ENCODE results near the gene COX8A.
"Not testable (repeated sequence)": the region's sequence is repeated elsewhere in the genome, so short reads cannot be mapped to it uniquely, and the experiment has no call there.

COX8A gene

GRCh38 chr11:63970902-63971301 lies 3.5 kb upstream of the COX8A start:
- DNase-seq (ENCODE audit: low spot score), result no peak

GRCh38 chr11:63973912-63974258 lies 535 bp upstream of the COX8A start:
- not testable (repeated sequence) for DNase-seq (ENCODE audit: low spot score)

- no peak for DNase-seq (ENCODE audit: low spot score)
Observed at GRCh38 chr11:63978551-63979239, 4.3 kb downstream of the COX8A start.

GRCh38 chr11:63979426-63979825 lies 5.0 kb downstream of the COX8A start:
- no peak for DNase-seq (ENCODE audit: low spot score)

- no peak for DNase-seq (ENCODE audit: low spot score)
Observed at GRCh38 chr11:63985812-63986155, 11.4 kb downstream of the COX8A start.

GRCh38 chr11:63986156-63986931 lies 11.9 kb downstream of the COX8A start, which contains the start of gene OTUB1:
Gene OTUB1, plus strand, starts transcription at chr11:63986438. Its CDS starts 19 bp downstream, at chr11:63986457.
- peak; percentile 83 for DNase-seq (ENCODE audit: low spot score)

- DNase-seq (ENCODE audit: low spot score), result no peak
Observed at GRCh38 chr11:63986932-63987513, 12.6 kb downstream of the COX8A start.

GRCh38 chr11:63991558-63991957 lies 17.1 kb downstream of the COX8A start:
- no peak for DNase-seq (ENCODE audit: low spot score)

GRCh38 chr11:63993100-63993499 lies 18.7 kb downstream of the COX8A start:
- no peak for DNase-seq (ENCODE audit: low spot score)

- no peak for DNase-seq (ENCODE audit: low spot score)
Observed at GRCh38 chr11:63993993-63994392, 19.6 kb downstream of the COX8A start.

- no peak for DNase-seq (ENCODE audit: low spot score)
Observed at GRCh38 chr11:63996512-63996911, 22.1 kb downstream of the COX8A start.

- no peak for DNase-seq (ENCODE audit: low spot score)
Observed at GRCh38 chr11:63997104-63997700, 22.8 kb downstream of the COX8A start.

- no peak for DNase-seq (ENCODE audit: low spot score)
Observed at GRCh38 chr11:63997801-63998337, 23.4 kb downstream of the COX8A start.

- DNase-seq (ENCODE audit: low spot score), result no peak
Observed at GRCh38 chr11:63998558-63999348, 24.3 kb downstream of the COX8A start.

- no peak for DNase-seq (ENCODE audit: low spot score)
Observed at GRCh38 chr11:63999349-64000025, 25.1 kb downstream of the COX8A start.

GRCh38 chr11:64000026-64000739 lies 25.8 kb downstream of the COX8A start:
- peak; percentile 65 for DNase-seq (ENCODE audit: low spot score)

GRCh38 chr11:64000740-64001483 lies 26.5 kb downstream of the COX8A start:
- DNase-seq (ENCODE audit: low spot score), result no peak

- DNase-seq (ENCODE audit: low spot score), result no peak
Observed at GRCh38 chr11:64001484-64002420, 27.3 kb downstream of the COX8A start.
